IMR-90 (cell line): ENCODE measurements around the gene CDCP2. TPM values are rescaled to one million over a fixed set of nuclear protein-coding genes. Genes with fewer than 3 reads are reported as not detected.

Source experiments
- ATAC-seq: fragments of 200-7000 bp; cut with Tn5 transposase; 2 replicates; pipeline ENCODE4 v1.9.1; 2020; ENCODE audit warnings: low read depth, mild to moderate bottlenecking, moderate library complexity
- BruUV-seq: library from RNA; stranded (reverse); fragments of 400-500 nt; replicated peaks from 2 replicates; lab custom pipeline; 2021; lab: Mats Ljungman, UMichigan
- CTCF ChIA-PET: fragments of 300-600 bp; formaldehyde crosslinking; extraction: SDS; loops from one replicate; lab custom pipeline; 2021; ENCODE audit warnings: antibody characterized with exemption; lab: Yijun Ruan, JAX
- POLR2A ChIA-PET: fragments of 300-600 bp; sonication (Branson Sonifier 250); formaldehyde crosslinking; loops from one replicate; lab custom pipeline; 2022; ENCODE audit warnings: antibody characterized with exemption; ENCODE audit not compliant: unreplicated experiment; lab: Charles Lee
- DNase-seq: peaks from one replicate; pipeline ENCODE4 v3.0.0; 2013
- H2AFZ ChIP-seq: replicated peaks from 2 replicates; pipeline ENCODE3; 2013; ENCODE audit warnings: low read length, mild to moderate bottlenecking; ENCODE audit not compliant: poor library complexity
- H2AK5ac ChIP-seq: 2 replicates; pipeline ENCODE4 v1.6.1; 2013; ENCODE audit warnings: low read depth, low read length, inconsistent platforms
- H2AK9ac ChIP-seq: replicated peaks from 2 replicates; pipeline ENCODE3; 2013; ENCODE audit warnings: mild to moderate bottlenecking, low read depth, low read length, moderate library complexity; ENCODE audit not compliant: poor library complexity
- H2BK120ac ChIP-seq: 2 replicates; pipeline ENCODE4 v1.6.1; 2013; ENCODE audit warnings: low read depth, low read length, inconsistent platforms
- H2BK15ac ChIP-seq: 3 replicates; pipeline ENCODE4 v1.6.1; 2013; ENCODE audit warnings: low read depth, low read length, inconsistent platforms
- H2BK20ac ChIP-seq: 2 replicates; pipeline ENCODE4 v1.6.1; 2013; ENCODE audit warnings: low read depth, mild to moderate bottlenecking, inconsistent platforms, low read length, moderate library complexity
- H2BK5ac ChIP-seq: 2 replicates; pipeline ENCODE4 v1.6.1; 2013; ENCODE audit warnings: mild to moderate bottlenecking, low read depth, low read length, inconsistent platforms; ENCODE audit not compliant: poor library complexity, severe bottlenecking
- H3K14ac ChIP-seq: replicated peaks from 2 replicates; pipeline ENCODE4 v1.6.1; 2013; ENCODE audit warnings: low read depth, low read length, inconsistent platforms
- H3K18ac ChIP-seq: 2 replicates; pipeline ENCODE4 v1.6.1; 2013; ENCODE audit warnings: low read depth, low read length, control low read depth
- H3K23ac ChIP-seq: 2 replicates; pipeline ENCODE4 v1.6.1; 2013; ENCODE audit warnings: low read depth, low read length, inconsistent platforms
- H3K27ac ChIP-seq: 2 replicates; pipeline ENCODE4 v1.5.1; 2013; ENCODE audit warnings: mild to moderate bottlenecking, control low read depth, low read length; ENCODE audit not compliant: insufficient read depth
- H3K27me3 ChIP-seq: 2 replicates; pipeline ENCODE4 v1.6.1; 2013; ENCODE audit warnings: low read length; ENCODE audit not compliant: control insufficient read depth, insufficient read depth
- H3K36me3 ChIP-seq: 2 replicates; pipeline ENCODE4 v1.6.1; 2013; ENCODE audit warnings: low read length, mixed read lengths; ENCODE audit not compliant: control insufficient read depth, insufficient read depth
- H3K4ac ChIP-seq: 2 replicates; pipeline ENCODE4 v1.6.1; 2013; ENCODE audit warnings: low read depth, low read length, inconsistent platforms
- H3K4me1 ChIP-seq: 2 replicates; pipeline ENCODE4 v1.6.1; 2013; ENCODE audit warnings: low read length, mixed read lengths; ENCODE audit not compliant: control insufficient read depth, insufficient read depth
- H3K4me2 ChIP-seq: 2 replicates; pipeline ENCODE4 v1.6.1; 2013; ENCODE audit warnings: low read depth, mild to moderate bottlenecking, control low read depth, low read length, moderate library complexity
- H3K4me3 ChIP-seq: 2 replicates; pipeline ENCODE4 v1.5.1; 2013; ENCODE audit warnings: low read depth, mild to moderate bottlenecking, control low read depth, low read length, moderate library complexity; ENCODE audit not compliant: insufficient read depth
- H3K56ac ChIP-seq: 2 replicates; pipeline ENCODE4 v1.6.1; 2013; ENCODE audit warnings: low read length, inconsistent platforms; ENCODE audit not compliant: insufficient read depth; ENCODE audit errors: extremely low read depth
- H3K79me1 ChIP-seq, 2 experiments: 2 replicates each; pipeline ENCODE4 v1.6.1; 2013; ENCODE audit warnings: low read length in 2 of 2, inconsistent platforms in 1 of 2, low read depth in 1 of 2
- H3K9ac ChIP-seq: 2 replicates; pipeline ENCODE4 v1.6.1; 2013; ENCODE audit warnings: low read depth, low read length, control low read depth
- H3K9me1 ChIP-seq: 2 replicates; pipeline ENCODE4 v1.6.1; 2013; ENCODE audit warnings: low read length, inconsistent platforms; ENCODE audit not compliant: insufficient read depth
- H3K9me3 ChIP-seq: 2 replicates; pipeline ENCODE4 v1.6.1; 2013; ENCODE audit warnings: low read length; ENCODE audit not compliant: control insufficient read depth, insufficient read depth
- H4K20me1 ChIP-seq: 2 replicates; pipeline ENCODE4 v1.6.1; 2013; ENCODE audit warnings: low read length, inconsistent platforms; ENCODE audit not compliant: insufficient read depth
- H4K5ac ChIP-seq: 2 replicates; pipeline ENCODE4 v1.6.1; 2013; ENCODE audit warnings: mild to moderate bottlenecking, low read depth, low read length, control low read depth
- H4K8ac ChIP-seq, 2 experiments: 2 replicates each; pipeline ENCODE4 v1.6.1; 2013; ENCODE audit warnings: low read depth in 2 of 2, low read length in 2 of 2, control low read depth in 1 of 2, inconsistent platforms in 1 of 2
- H4K91ac ChIP-seq: 2 replicates; pipeline ENCODE4 v1.6.1; 2013; ENCODE audit warnings: low read depth, low read length, inconsistent platforms; ENCODE audit not compliant: insufficient read depth
- BHLHE40 ChIP-seq: fragments of 150-350 bp; IDR thresholded peaks from 2 replicates; pipeline ENCODE4 v1.6.1; 2016; ENCODE audit warnings: mild to moderate bottlenecking, low read depth, low read length
- MAFK ChIP-seq: IDR thresholded peaks from 2 replicates; pipeline ENCODE4 v1.6.1; 2012; ENCODE audit warnings: low read depth, low read length, improper control_type of control experiment
- MAZ ChIP-seq: IDR thresholded peaks from 2 replicates; pipeline ENCODE4 v1.6.1; 2012; ENCODE audit warnings: low read depth, mild to moderate bottlenecking, low read length, improper control_type of control experiment, moderate library complexity, borderline replicate concordance
- MXI1 ChIP-seq: IDR thresholded peaks from 2 replicates; pipeline ENCODE4 v1.6.1; 2012; ENCODE audit warnings: low read depth, mild to moderate bottlenecking, low read length, moderate library complexity, borderline replicate concordance
- NFE2L2 ChIP-seq: fragments of 150-350 bp; IDR thresholded peaks from 2 replicates; pipeline ENCODE4 v1.6.1; 2016; ENCODE audit warnings: low read depth, mild to moderate bottlenecking, low read length
- POLR2A ChIP-seq: IDR thresholded peaks from 2 replicates; pipeline ENCODE4 v1.6.1; 2012; ENCODE audit warnings: mild to moderate bottlenecking, low read depth, low read length
- RAD21 ChIP-seq: IDR thresholded peaks from 2 replicates; pipeline ENCODE4 v1.6.1; 2012; ENCODE audit warnings: low read length, improper control_type of control experiment
- RFX5 ChIP-seq: IDR thresholded peaks from 2 replicates; pipeline ENCODE4 v1.8.0; 2012; ENCODE audit warnings: low read depth, mild to moderate bottlenecking, low read length, moderate library complexity
- SMC3 ChIP-seq: fragments of 150-350 bp; IDR thresholded peaks from 2 replicates; pipeline ENCODE4 v1.6.1; 2016; ENCODE audit warnings: low read depth, mild to moderate bottlenecking, antibody characterized with exemption, low read length, moderate library complexity
- WGBS, 2 experiments: methylation state at CpG; one replicate each; pipeline versions ENCODE4 v1.1.5 to v1.1.7; 2013; ENCODE audit warnings: missing lambda C conversion rate in 2 of 2; ENCODE audit not compliant: insufficient read length in 1 of 2; ENCODE audit errors: extremely low coverage in 2 of 2; 5-methylcytosine and 5-hydroxymethylcytosine counted together
- dilution Hi-C: fragments of 300-500 bp; cut with HindIII; formaldehyde crosslinking; loops from one replicate; pipeline ENCODE4 v1.14.3; 2018; ENCODE audit warnings: low sequenced_read_pairs; ENCODE audit not compliant: unreplicated experiment
- in situ Hi-C: fragments of 300-500 bp; cut with MboI; formaldehyde crosslinking; loops from 3 replicates; pipeline ENCODE4 v1.14.3; 2019; ENCODE audit warnings: low sequenced_read_pairs, inconsistent platforms, mixed read lengths
- intact Hi-C: fragments of 100-400 bp; cut with micrococcal nuclease; formaldehyde crosslinking; loops from 2 replicates; pipeline ENCODE4 v1.10.0; 2022
- polyA plus RNA-seq, 3 experiments: library from polyadenylated mRNA; depleted of rRNA; stranded (reverse); fragments of >200 nt; gene quantifications; 2 replicates each; pipeline ENCODE4 v1.2.3, GENCODE V29; 2012; ENCODE audit warnings: low replicate concordance in 1 of 3
- total RNA-seq: library from RNA; depleted of rRNA; stranded (reverse); fragments of >200 nt; gene quantifications from 2 replicates; pipeline ENCODE4 v1.2.3, GENCODE V29; 2012
- TF ChIP-seq, protein P1 (sequence below): fragments of 150-350 bp; IDR thresholded peaks from 2 replicates; pipeline ENCODE4 v1.6.1; 2017; ENCODE audit warnings: mild to moderate bottlenecking, antibody characterized with exemption, low read length, low read depth
- TF ChIP-seq, protein P2 (sequence below): fragments of 150-350 bp; IDR thresholded peaks from 2 replicates; pipeline ENCODE4 v1.6.1; 2016; ENCODE audit warnings: low read depth, mild to moderate bottlenecking, low read length, moderate library complexity, borderline replicate concordance

Gene CDCP2
- total and polyA plus RNA-seq, 2 of the 4 experiments (the other 2 are of a cell fraction) = not detected

DNA sequence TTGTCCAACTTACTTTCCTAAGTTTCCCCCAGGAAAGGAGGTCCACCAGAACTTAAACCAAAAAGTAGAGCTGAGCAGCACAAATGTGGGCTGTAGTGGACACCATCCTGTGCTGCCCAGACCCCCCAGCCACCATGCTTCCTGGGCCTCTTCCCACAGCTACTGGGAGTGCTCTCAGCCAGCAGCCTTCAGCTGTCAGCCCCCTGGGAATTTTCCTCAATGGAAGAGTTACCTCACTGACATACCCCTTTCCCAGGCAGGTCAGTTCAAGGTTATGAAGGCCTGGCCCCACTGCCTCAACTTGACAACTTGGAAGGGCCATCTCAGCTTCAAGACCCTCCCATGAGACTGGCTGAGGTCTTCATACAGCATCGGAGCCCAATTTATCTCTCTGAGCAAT lies 47.7 kb downstream of the CDCP2 start:
- no CpG with 5 or more reads among the region's 1 CpG for WGBS, 2 experiments
- H3K27ac ChIP-seq = no peak overlapping the region
- H4K20me1 ChIP-seq = no peaks in the 10 kb centered on the region
- intact Hi-C loops (no loop called here), dilution Hi-C loops (no loop called here), in situ Hi-C loops (loop anchor here (10.0 kb wide), 1 partner anchor 390 kb away; no protein-coding TSS in a partner anchor)
- no peaks in the 10 kb centered on the region for H3K79me1 ChIP-seq
- H2AK9ac ChIP-seq = no peak overlapping the region
- H3K36me3 ChIP-seq = no peaks in the 10 kb centered on the region
- no peak overlapping the region for H2AFZ ChIP-seq
- no peak overlapping the region for H4K8ac ChIP-seq
- no peak overlapping the region for H3K18ac ChIP-seq
- H2BK15ac ChIP-seq = no peak overlapping the region
- CTCF ChIA-PET = no interaction called here
- H4K5ac ChIP-seq = no peak overlapping the region
- no peak overlapping the region for H2AK5ac ChIP-seq
- H3K56ac ChIP-seq = no peak overlapping the region
- no peaks in the 10 kb centered on the region for H3K4me1 ChIP-seq
- no peak overlapping the region for H3K14ac ChIP-seq
- no peaks in the 10 kb centered on the region; the same call in 1 of the 2 replicates for H3K9me1 ChIP-seq
- no peak for TF ChIP-seq BHLHE40
- TF ChIP-seq MAFK = no peak
- TF ChIP-seq, protein P1, sequence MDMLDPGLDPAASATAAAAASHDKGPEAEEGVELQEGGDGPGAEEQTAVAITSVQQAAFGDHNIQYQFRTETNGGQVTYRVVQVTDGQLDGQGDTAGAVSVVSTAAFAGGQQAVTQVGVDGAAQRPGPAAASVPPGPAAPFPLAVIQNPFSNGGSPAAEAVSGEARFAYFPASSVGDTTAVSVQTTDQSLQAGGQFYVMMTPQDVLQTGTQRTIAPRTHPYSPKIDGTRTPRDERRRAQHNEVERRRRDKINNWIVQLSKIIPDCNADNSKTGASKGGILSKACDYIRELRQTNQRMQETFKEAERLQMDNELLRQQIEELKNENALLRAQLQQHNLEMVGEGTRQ = no peak
- no peak for TF ChIP-seq POLR2A
- TF ChIP-seq RFX5 = no peak
- TF ChIP-seq RAD21 = no peak
- no peak for TF ChIP-seq MAZ
- no peak for TF ChIP-seq NFE2L2
- TF ChIP-seq SMC3 = no peak
- TF ChIP-seq MXI1 = no peak
- TF ChIP-seq, protein P2, sequence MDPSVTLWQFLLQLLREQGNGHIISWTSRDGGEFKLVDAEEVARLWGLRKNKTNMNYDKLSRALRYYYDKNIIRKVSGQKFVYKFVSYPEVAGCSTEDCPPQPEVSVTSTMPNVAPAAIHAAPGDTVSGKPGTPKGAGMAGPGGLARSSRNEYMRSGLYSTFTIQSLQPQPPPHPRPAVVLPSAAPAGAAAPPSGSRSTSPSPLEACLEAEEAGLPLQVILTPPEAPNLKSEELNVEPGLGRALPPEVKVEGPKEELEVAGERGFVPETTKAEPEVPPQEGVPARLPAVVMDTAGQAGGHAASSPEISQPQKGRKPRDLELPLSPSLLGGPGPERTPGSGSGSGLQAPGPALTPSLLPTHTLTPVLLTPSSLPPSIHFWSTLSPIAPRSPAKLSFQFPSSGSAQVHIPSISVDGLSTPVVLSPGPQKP = no peak
- ATAC-seq = no peak
- H3K9ac ChIP-seq = no peak overlapping the region
- H2BK120ac ChIP-seq = no peak overlapping the region
- H3K4ac ChIP-seq = no peak overlapping the region
- no peaks in the 10 kb centered on the region for H3K27me3 ChIP-seq
- H3K4me3 ChIP-seq = no peak overlapping the region
- H4K91ac ChIP-seq = no peak overlapping the region
- no peak overlapping the region for H2BK5ac ChIP-seq
- no peak for DNase-seq
- H3K23ac ChIP-seq = no peak overlapping the region
- H3K4me2 ChIP-seq = no peak overlapping the region
- no TSS peak for BruUV-seq
- H2BK20ac ChIP-seq = no peak overlapping the region
- H3K9me3 ChIP-seq = no peaks in the 10 kb centered on the region
- POLR2A ChIA-PET = no interaction called here
